ENCODE results near the gene NPHP4. TPM values are rescaled to one million over a fixed set of nuclear protein-coding genes. Genes with fewer than 3 reads are reported as not detected.

Gene NPHP4
- polyA plus RNA-seq, 3 donors, result 0.39 to 13.7 (median 1.2) TPM

GRCh38 chr1:5872886-5873285 is 119.3 kb downstream of the NPHP4 start:
- no peaks in the 10 kb centered on the region for H4K20me1 ChIP-seq (ENCODE audit: insufficient read depth, low read length)
- no peak for TF ChIP-seq CTCF (IDR thresholded peaks at IDR 0.05)
- DNase-seq, result no peak
- H3K4me3 ChIP-seq (replicated peaks in 1 of 3; ENCODE audit: low read depth in 2 of 3, low read length in 3 of 3), result no peak overlapping the region
- no peaks in the 10 kb centered on the region for H3K79me2 ChIP-seq (ENCODE audit: insufficient read depth, low read length)
- Mint-ChIP-seq H3K9me3 (peaks cover 0 to 9% (median 5%) of the 10 kb centered on the region in 7 donors), H3K4me1 (no peaks in the 10 kb centered on the region), H3K4me3 (no peak overlapping the region), H3K36me3 (peaks cover 33 to 36% of the 10 kb centered on the region in 2 donors), H3K27ac (no peak overlapping the region), H3K27me3 (ENCODE audit: low read depth in 3 of 3) (peaks cover 0 to 8% (median 0%) of the 10 kb centered on the region in 3 donors)
- peaks cover 0 to 27% of the 10 kb centered on the region in 2 donors for H3K36me3 ChIP-seq (replicated peaks in 1 of 2; ENCODE audit: control insufficient read depth in 1 of 2, insufficient read depth in 2 of 2, low read length in 2 of 2)
- WGBS (ENCODE audit: insufficient coverage), result 97% methylated on average over 16 of the region's 16 CpGs
- no peak overlapping the region for H3K9ac ChIP-seq (ENCODE audit: insufficient read depth, low read length, poor library complexity, severe bottlenecking)
- no peak overlapping the region for H3K27ac ChIP-seq (ENCODE audit: low read depth in 1 of 2, low read length in 2 of 2)
- no peaks in the 10 kb centered on the region for H3K27me3 ChIP-seq (ENCODE audit: control insufficient read depth in 2 of 2, insufficient read depth in 2 of 2, low read length in 2 of 2)
- H3K9me3 ChIP-seq (replicated peaks in 1 of 2; ENCODE audit: control insufficient read depth in 1 of 2, insufficient read depth in 1 of 2, low read length in 2 of 2), result peaks cover 5 to 7% of the 10 kb centered on the region in 2 donors
- intact Hi-C loops (cut with micrococcal nuclease), result no loop called here
- H3K4me1 ChIP-seq (ENCODE audit: control insufficient read depth in 1 of 2, insufficient read depth in 2 of 2, low read length in 2 of 2), result no peaks in the 10 kb centered on the region
- no peak overlapping the region for H3K4me2 ChIP-seq (replicated peaks; ENCODE audit: extremely low read depth, low read length, poor library complexity, severe bottlenecking)
- no peak overlapping the region for H2AFZ ChIP-seq (ENCODE audit: insufficient read depth, low read depth, low read length, poor library complexity, severe bottlenecking)

- H3K4me3 Mint-ChIP-seq, result no peak overlapping the region
- H3K4me3 ChIP-seq (replicated peaks in 1 of 3; ENCODE audit: low read depth in 2 of 3, low read length in 3 of 3), result no peak overlapping the region
- DNase-seq, result no peak
- peaks cover 23 to 36% of the 10 kb centered on the region in 2 donors for H3K36me3 Mint-ChIP-seq
- intact Hi-C loops (cut with micrococcal nuclease), result no loop called here
- H3K9ac ChIP-seq (ENCODE audit: insufficient read depth, low read length, poor library complexity, severe bottlenecking), result no peak overlapping the region
- peak overlapping the region in 2 of 7 donors; percentile 6 to 21 for H3K27ac Mint-ChIP-seq
- H3K9me3 Mint-ChIP-seq, result peaks cover 0 to 9% (median 5%) of the 10 kb centered on the region in 7 donors
- H2AFZ ChIP-seq (ENCODE audit: insufficient read depth, low read depth, low read length, poor library complexity, severe bottlenecking), result no peak overlapping the region
- H3K4me2 ChIP-seq (replicated peaks; ENCODE audit: extremely low read depth, low read length, poor library complexity, severe bottlenecking), result no peak overlapping the region
- no peaks in the 10 kb centered on the region for H3K4me1 Mint-ChIP-seq
- H3K27me3 ChIP-seq (ENCODE audit: control insufficient read depth in 2 of 2, insufficient read depth in 2 of 2, low read length in 2 of 2), result no peaks in the 10 kb centered on the region
- H3K36me3 ChIP-seq (replicated peaks in 1 of 2; ENCODE audit: control insufficient read depth in 1 of 2, insufficient read depth in 2 of 2, low read length in 2 of 2), result peaks cover 0 to 18% of the 10 kb centered on the region in 2 donors
- 98% methylated on average over 5 of the region's 6 CpGs for WGBS (ENCODE audit: insufficient coverage)
- H3K27me3 Mint-ChIP-seq (ENCODE audit: low read depth in 3 of 3), result peaks cover 0 to 2% (median 0%) of the 10 kb centered on the region in 3 donors
- no peak for TF ChIP-seq CTCF (IDR thresholded peaks at IDR 0.05)
- no peaks in the 10 kb centered on the region for H3K4me1 ChIP-seq (ENCODE audit: control insufficient read depth in 1 of 2, insufficient read depth in 2 of 2, low read length in 2 of 2)
- peaks cover 5 to 7% of the 10 kb centered on the region in 2 donors for H3K9me3 ChIP-seq (replicated peaks in 1 of 2; ENCODE audit: control insufficient read depth in 1 of 2, insufficient read depth in 1 of 2, low read length in 2 of 2)
- no peaks in the 10 kb centered on the region for H4K20me1 ChIP-seq (ENCODE audit: insufficient read depth, low read length)
- no peaks in the 10 kb centered on the region for H3K79me2 ChIP-seq (ENCODE audit: insufficient read depth, low read length)
- no peak overlapping the region for H3K27ac ChIP-seq (ENCODE audit: low read depth in 1 of 2, low read length in 2 of 2)
Measured at GRCh38 chr1:5868931-5869500, 123.2 kb downstream of the NPHP4 start.
